ENCODE data around the gene CSHL1.
A peak's percentile ranks its signal among the peaks of the same experiment; 100 is the strongest.

- TF ChIP-seq, protein P1, sequence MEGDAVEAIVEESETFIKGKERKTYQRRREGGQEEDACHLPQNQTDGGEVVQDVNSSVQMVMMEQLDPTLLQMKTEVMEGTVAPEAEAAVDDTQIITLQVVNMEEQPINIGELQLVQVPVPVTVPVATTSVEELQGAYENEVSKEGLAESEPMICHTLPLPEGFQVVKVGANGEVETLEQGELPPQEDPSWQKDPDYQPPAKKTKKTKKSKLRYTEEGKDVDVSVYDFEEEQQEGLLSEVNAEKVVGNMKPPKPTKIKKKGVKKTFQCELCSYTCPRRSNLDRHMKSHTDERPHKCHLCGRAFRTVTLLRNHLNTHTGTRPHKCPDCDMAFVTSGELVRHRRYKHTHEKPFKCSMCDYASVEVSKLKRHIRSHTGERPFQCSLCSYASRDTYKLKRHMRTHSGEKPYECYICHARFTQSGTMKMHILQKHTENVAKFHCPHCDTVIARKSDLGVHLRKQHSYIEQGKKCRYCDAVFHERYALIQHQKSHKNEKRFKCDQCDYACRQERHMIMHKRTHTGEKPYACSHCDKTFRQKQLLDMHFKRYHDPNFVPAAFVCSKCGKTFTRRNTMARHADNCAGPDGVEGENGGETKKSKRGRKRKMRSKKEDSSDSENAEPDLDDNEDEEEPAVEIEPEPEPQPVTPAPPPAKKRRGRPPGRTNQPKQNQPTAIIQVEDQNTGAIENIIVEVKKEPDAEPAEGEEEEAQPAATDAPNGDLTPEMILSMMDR (conservative IDR thresholded peaks at IDR 0.05; ENCODE audit: low read depth in 2 of 2): peak; percentile 84 to 92
- TF ChIP-seq JUNB (IDR thresholded peaks at IDR 0.05; ENCODE audit: unreplicated experiment) (no peak), EZH2 (IDR thresholded peaks at IDR 0.05; ENCODE audit: low read depth, unreplicated experiment) (no peak)
- TF ChIP-seq, protein P2, sequence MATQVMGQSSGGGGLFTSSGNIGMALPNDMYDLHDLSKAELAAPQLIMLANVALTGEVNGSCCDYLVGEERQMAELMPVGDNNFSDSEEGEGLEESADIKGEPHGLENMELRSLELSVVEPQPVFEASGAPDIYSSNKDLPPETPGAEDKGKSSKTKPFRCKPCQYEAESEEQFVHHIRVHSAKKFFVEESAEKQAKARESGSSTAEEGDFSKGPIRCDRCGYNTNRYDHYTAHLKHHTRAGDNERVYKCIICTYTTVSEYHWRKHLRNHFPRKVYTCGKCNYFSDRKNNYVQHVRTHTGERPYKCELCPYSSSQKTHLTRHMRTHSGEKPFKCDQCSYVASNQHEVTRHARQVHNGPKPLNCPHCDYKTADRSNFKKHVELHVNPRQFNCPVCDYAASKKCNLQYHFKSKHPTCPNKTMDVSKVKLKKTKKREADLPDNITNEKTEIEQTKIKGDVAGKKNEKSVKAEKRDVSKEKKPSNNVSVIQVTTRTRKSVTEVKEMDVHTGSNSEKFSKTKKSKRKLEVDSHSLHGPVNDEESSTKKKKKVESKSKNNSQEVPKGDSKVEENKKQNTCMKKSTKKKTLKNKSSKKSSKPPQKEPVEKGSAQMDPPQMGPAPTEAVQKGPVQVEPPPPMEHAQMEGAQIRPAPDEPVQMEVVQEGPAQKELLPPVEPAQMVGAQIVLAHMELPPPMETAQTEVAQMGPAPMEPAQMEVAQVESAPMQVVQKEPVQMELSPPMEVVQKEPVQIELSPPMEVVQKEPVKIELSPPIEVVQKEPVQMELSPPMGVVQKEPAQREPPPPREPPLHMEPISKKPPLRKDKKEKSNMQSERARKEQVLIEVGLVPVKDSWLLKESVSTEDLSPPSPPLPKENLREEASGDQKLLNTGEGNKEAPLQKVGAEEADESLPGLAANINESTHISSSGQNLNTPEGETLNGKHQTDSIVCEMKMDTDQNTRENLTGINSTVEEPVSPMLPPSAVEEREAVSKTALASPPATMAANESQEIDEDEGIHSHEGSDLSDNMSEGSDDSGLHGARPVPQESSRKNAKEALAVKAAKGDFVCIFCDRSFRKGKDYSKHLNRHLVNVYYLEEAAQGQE (IDR thresholded peaks at IDR 0.05; ENCODE audit: unreplicated experiment): no peak
These were observed 8.3 kb upstream of the CSHL1 start for GRCh38 chr17:63919311-63919723.
